HG03095 (cell line): ENCODE measurements around the gene KRT72.

Source experiments
- ATAC-seq: cut with Tn5 transposase; IDR thresholded peaks from one replicate; pipeline ENCODE4 v1.9.1; 2021; ENCODE audit warnings: moderate library complexity; ENCODE audit not compliant: unreplicated experiment

The KRT72 gene

GRCh38 chr12:52630599-52631200 is 29.4 kb upstream of the KRT72 start:
- no peak for ATAC-seq

DNA sequence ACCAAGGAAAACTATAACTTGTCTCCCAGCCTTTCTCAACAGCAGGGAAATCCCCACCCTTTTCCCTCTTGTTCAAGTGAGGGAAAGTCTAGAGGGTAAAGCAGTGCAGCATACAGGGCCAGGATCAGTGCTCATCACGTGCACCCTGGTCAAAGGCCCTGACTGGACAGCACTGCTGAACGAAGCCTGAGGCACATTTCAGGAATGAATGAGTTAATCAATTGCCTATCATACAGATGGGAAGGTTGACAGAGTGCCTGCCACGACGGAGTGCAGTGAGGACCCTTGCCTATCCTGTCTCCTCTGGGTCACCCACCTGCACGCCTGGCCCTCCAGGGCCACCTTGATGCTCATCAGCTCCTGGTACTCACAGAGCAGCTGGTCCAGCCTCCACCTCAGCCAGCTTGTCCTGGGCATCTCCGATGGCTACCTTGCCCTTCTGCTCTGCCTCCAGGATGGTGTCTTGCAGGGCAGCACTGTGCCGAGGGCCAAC is 28.8 kb upstream of the KRT72 start:
- no peak for ATAC-seq

GRCh38 chr12:52629281-52630007 is 28.2 kb upstream of the KRT72 start:
- ATAC-seq = no peak

DNA sequence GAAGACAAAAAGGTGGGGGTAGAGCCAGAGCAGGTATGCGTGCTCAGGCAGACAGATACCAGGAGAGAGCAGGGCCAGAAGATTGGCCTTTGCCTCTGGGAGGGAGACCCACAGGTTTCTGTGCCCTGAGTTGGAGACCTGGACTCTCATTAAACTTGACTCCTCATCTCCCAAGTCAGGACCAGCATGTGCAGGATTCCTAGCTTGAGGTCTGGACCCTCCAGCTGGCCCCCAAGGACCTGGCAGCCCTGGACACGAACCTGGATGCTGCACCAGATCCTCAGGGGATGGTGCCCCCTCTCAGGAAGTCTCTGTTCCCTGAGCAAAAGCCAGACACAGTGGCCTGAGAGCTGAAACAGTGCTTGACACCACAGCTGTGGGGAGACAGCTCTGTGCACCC is 27.6 kb upstream of the KRT72 start:
- ATAC-seq = no peak

DNA sequence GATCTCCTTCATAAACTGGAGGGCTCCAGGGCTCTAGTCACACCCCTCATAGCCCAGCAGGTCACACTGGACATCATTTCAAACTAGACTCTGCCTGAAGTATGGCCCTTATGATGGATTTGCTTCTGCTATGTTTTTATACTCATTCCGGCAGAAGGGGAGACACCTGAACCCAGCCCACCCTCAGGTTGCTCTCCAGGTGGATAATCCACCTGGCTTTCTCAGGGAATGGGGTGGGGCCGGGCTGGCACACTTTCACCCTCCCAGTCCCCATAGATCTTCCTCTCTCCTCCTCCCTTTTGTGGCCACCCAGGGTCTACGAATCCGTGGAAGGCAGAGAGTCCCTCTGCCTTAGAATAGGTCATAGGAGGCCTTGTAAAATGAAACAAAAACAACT is 26.8 kb upstream of the KRT72 start:
- ATAC-seq = no peak

DNA sequence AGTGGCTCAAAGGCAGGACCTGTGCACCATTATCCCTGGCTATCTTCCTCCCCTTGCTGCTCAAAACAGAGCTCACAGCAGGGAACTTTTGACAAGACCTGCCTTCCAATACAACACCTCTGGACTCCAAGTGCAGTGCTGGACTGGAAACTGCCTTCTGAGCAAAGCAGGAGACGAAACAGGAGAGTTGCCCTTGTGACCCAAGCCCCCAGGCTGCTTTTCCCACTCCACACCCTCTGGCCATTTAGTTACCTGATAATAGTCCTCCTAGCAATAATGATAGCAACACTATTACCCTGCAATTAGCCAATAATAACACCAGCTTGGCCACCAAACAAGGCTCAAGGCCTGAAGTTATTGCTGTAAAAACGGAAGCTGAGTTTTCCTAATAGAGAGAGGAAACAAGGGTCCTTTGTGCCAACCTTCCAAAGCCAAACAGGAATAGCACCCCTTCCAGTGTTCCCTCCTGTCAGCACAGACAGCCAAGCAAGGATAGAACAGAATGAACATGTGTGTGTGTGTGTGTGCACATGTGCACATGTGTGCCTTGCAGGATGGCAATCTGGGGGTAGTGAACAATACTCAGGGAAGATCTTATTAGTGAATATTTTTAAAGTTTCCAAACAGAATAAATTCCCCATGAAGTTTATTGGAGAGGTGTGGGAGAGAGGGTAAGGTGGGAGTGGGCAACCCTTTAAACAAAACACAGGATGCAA is 26.3 kb upstream of the KRT72 start:
- ATAC-seq = no peak

- no peak for ATAC-seq
These were observed 21.1 kb upstream of the KRT72 start for GRCh38 chr12:52622349-52622748.

DNA sequence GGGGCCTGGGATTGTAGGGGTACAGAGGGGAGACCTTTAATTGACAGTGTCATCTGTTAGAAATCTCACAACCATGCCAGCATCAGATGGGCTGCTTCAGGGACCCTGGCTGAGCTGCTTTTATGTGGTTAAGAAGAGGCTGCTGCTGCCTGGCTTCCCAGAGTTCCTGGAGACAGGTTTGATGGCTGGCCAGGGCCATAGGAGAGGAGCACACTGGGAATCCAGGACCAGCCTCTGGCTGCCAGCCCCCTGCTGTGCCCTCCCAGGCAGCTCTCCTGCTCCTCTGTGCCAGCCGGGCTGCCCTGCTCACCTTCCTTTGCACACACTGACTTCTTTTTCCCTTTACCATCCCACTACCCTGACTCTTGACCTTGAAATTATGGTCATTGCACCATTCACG is 17.6 kb upstream of the KRT72 start:
- no peak for ATAC-seq

DNA sequence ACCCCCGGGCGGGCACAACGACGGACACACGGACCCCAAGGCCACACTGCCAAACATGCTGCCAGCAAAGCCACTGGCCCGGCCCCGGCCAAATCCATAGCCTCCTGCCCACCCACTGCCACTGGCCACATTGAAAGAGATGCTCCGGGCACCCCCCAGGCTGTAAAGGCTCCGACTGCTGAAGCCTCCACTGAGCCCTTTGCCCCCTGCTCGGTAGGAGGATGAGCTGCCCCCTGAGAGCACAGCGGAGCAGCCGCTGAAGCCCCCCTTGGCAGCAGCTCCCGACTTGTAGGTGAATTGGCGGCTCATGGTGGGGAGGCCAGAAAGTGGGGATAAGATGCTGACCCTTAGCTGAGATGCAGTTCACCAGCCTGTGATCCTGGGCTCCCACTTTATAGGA is 17.0 kb upstream of the KRT72 start, which contains the start of gene KRT73:
Gene KRT73 (minus strand): TSS at position 344 of the 400 bp plus-strand sequence. CDS start 35 bp downstream, at position 309.
- ATAC-seq = no peak

DNA sequence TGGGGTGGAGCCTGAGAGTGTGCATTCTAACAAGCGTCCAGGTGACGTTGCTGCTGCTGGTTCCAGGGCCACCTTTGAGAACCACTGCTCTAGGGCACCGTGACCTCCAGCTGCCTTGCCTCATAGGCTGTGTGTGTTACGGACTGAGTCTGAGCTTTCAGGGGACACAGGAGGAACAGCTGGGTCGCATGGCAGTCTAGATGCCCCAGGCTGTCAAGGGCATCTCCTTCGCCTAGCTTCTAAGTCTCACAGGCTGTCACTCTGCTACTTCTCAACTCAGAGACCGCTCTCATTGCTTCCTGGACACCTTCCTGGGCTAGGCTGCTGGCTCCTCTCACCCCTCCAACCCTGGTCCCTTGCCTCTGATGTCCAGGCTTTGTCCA is 16.1 kb upstream of the KRT72 start:
- ATAC-seq = no peak

GRCh38 chr12:52616680-52617402 is 15.6 kb upstream of the KRT72 start:
- ATAC-seq = no peak

- no peak for ATAC-seq
These were observed 14.6 kb upstream of the KRT72 start for GRCh38 chr12:52615912-52616311.

GRCh38 chr12:52615208-52615868 is 14.1 kb upstream of the KRT72 start:
- ATAC-seq = no peak

- ATAC-seq = no peak
These were observed 13.3 kb upstream of the KRT72 start for GRCh38 chr12:52614381-52615207.

GRCh38 chr12:52613384-52614030 is 12.2 kb upstream of the KRT72 start:
- no peak for ATAC-seq

DNA sequence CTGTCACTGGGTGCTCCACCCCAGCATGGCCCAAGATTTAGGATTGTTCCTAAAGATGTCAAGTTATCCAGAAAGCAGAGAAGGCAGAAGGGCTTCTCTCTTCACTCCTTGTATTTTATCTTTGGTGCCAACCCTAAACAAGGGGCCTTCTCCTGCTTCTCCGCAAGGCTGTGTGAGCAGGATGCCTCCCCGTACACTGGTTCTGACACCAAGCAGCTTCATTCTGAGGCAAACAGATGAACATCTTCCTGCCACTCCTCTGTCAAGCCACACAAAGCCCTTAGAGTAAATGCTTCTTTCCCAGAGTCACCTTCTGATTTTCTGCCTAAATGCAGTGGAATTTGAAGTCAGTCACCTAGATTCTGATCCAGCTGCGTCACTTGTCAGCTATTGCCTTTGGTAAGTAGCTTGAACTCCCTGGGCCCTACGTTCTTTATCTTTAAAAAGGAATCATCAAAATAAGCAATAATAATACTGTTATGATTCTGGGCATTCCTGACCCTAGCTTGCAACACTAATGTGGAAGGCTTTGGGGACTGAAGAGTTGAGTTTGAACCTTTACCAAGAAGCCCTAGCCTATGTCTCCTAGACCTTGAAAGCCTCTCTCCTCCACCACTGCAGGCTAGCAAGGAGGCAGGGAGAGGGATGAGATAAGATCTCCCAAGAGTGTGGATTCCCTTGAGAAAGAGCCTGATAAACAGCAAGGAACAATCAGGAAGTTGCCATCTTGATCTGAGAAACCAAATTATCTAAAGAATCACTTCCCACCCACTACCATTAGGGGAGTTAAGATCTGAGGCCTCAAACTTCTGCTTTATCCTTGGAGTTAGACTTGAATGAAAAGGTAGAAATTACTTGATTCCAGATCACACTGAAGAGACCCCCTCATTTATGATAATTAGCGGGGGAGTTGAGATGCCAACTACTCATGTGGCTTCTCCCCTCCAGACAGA is 11.4 kb upstream of the KRT72 start:
- ATAC-seq = no peak

- no peak for ATAC-seq
These were observed 9.8 kb upstream of the KRT72 start for GRCh38 chr12:52611080-52611468.
